NOMO-1 treated with dmso at 0.1 percent for 144 hours (cell line): Measurements from ENCODE around the gene TMC4.
"Not testable (repeated sequence)": the region's sequence is repeated elsewhere in the genome, so short reads cannot be mapped to it uniquely, and the experiment has no call there.

Source experiments
- DNase-seq: peaks from one replicate; lab custom pipeline; 2025; ENCODE audit not compliant: unreplicated experiment; lab: John Stamatoyannopoulos, UW

Gene TMC4

GRCh38 chr19:54172471-54173358, at the start of gene TMC4:
TSS of gene TMC4 (minus strand) at chr19:54173160. CDS start at chr19:54173117, 43 bp downstream.
- no peak for DNase-seq

GRCh38 chr19:54221947-54222346, 49.0 kb upstream of the TMC4 start:
- not testable (repeated sequence) for DNase-seq

- not testable (repeated sequence) for DNase-seq
Observed at GRCh38 chr19:54219702-54220101, 46.7 kb upstream of the TMC4 start.

GRCh38 chr19:54218960-54219661, 46.2 kb upstream of the TMC4 start:
- DNase-seq = no peak

- no peak for DNase-seq
Observed at GRCh38 chr19:54218259-54218658, 45.3 kb upstream of the TMC4 start.

- DNase-seq = not testable (repeated sequence)
Observed at GRCh38 chr19:54217517-54218247, 44.7 kb upstream of the TMC4 start.

- no peak for DNase-seq
Observed at GRCh38 chr19:54216869-54217268, 43.9 kb upstream of the TMC4 start.

- not testable (repeated sequence) for DNase-seq
Observed at GRCh38 chr19:54214734-54215133, 41.8 kb upstream of the TMC4 start.

GRCh38 chr19:54214217-54214616, 41.3 kb upstream of the TMC4 start:
- DNase-seq = not testable (repeated sequence)

- no peak for DNase-seq
Observed at GRCh38 chr19:54211235-54211634, 38.3 kb upstream of the TMC4 start.

- DNase-seq = peak; percentile 47
Observed at GRCh38 chr19:54209811-54210494, 37.0 kb upstream of the TMC4 start.

GRCh38 chr19:54209058-54209810, 36.3 kb upstream of the TMC4 start:
- DNase-seq = no peak

GRCh38 chr19:54208784-54209057, 35.8 kb upstream of the TMC4 start:
- DNase-seq = no peak

- peak; percentile 99 for DNase-seq
Observed at GRCh38 chr19:54207983-54208783, 35.2 kb upstream of the TMC4 start.

GRCh38 chr19:54207676-54207982, 34.7 kb upstream of the TMC4 start:
- no peak for DNase-seq

GRCh38 chr19:54207193-54207592, 34.2 kb upstream of the TMC4 start:
- DNase-seq = not testable (repeated sequence)

- DNase-seq = no peak
Observed at GRCh38 chr19:54206831-54207177, 33.8 kb upstream of the TMC4 start.

GRCh38 chr19:54206030-54206830, 33.3 kb upstream of the TMC4 start:
- no peak for DNase-seq
